HFFc6 (cell line): ENCODE measurements around the gene BAHCC1. TPM values are rescaled to one million over a fixed set of nuclear protein-coding genes. Genes with fewer than 3 reads are reported as not detected.
A peak's percentile ranks its signal among the peaks of the same experiment; 100 is the strongest.

Experiments used
- DNase-seq: peaks from one replicate; pipeline ENCODE4 v3.0.0-alpha.2; 2018
- H3K27ac Mint-ChIP-seq: 2 replicates; pipeline ENCODE4 v1.8.0; 2020; ENCODE audit warnings: mild to moderate bottlenecking, mixed read lengths
- H3K27me3 Mint-ChIP-seq: 2 replicates; pipeline ENCODE4 v1.8.0; 2021; ENCODE audit warnings: mild to moderate bottlenecking, moderate library complexity, mixed read lengths; ENCODE audit not compliant: insufficient read depth
- H3K36me3 Mint-ChIP-seq: 2 replicates; pipeline ENCODE4 v1.8.0; 2021; ENCODE audit warnings: low read depth, mixed read lengths
- H3K4me1 Mint-ChIP-seq: 2 replicates; pipeline ENCODE4 v1.8.0; 2020; ENCODE audit warnings: low read depth, mixed read lengths
- H3K4me3 Mint-ChIP-seq: 2 replicates; pipeline ENCODE4 v1.8.0; 2020; ENCODE audit warnings: mild to moderate bottlenecking, moderate library complexity, mixed read lengths
- H3K9me3 Mint-ChIP-seq: 2 replicates; pipeline ENCODE4 v1.8.0; 2020; ENCODE audit warnings: mild to moderate bottlenecking, mixed read lengths
- CTCF ChIP-seq: fragments of 200-600 bp; sonication (generic); IDR thresholded peaks from 2 replicates; pipeline ENCODE4 v1.5.0; 2021; ENCODE audit warnings: antibody characterized with exemption, mild to moderate bottlenecking
- total RNA-seq, 6 experiments: library from RNA; stranded (reverse); fragmentation: NEBNext Ultra II Directional; extraction: Animal tissue kit (Norgen Biotek cat#: 25700); gene quantifications; 2 replicates in 1 of 6; 3 replicates in 5 of 6; pipeline ENCODE4 v1.2.3, GENCODE V29; 2021

The BAHCC1 gene
- total RNA-seq, 6 experiments from 2014 or later = 7.3 to 9.7 (median 8.3) TPM

- no peak for DNase-seq
- Mint-ChIP-seq H3K4me1 (peaks cover 16% of the 10 kb centered on the region), H3K27me3 (peaks cover 32% of the 10 kb centered on the region), H3K4me3 (no peak overlapping the region), H3K9me3 (no peaks in the 10 kb centered on the region), H3K36me3 (no peaks in the 10 kb centered on the region), H3K27ac (no peak overlapping the region)
- no peak for TF ChIP-seq CTCF
Observed at GRCh38 chr17:81366648-81367047, 28.6 kb upstream of the BAHCC1 start.

- H3K27ac Mint-ChIP-seq = no peak overlapping the region
- peaks cover 32% of the 10 kb centered on the region for H3K27me3 Mint-ChIP-seq
- no peak for TF ChIP-seq CTCF
- H3K9me3 Mint-ChIP-seq = no peaks in the 10 kb centered on the region
- no peak for DNase-seq
- peaks cover 14% of the 10 kb centered on the region for H3K4me1 Mint-ChIP-seq
- no peak overlapping the region for H3K4me3 Mint-ChIP-seq
- H3K36me3 Mint-ChIP-seq = no peaks in the 10 kb centered on the region
Observed at GRCh38 chr17:81367171-81367570, 28.1 kb upstream of the BAHCC1 start.

GRCh38 chr17:81368161-81369022, 26.9 kb upstream of the BAHCC1 start:
- Mint-ChIP-seq H3K27ac (no peak overlapping the region), H3K36me3 (no peaks in the 10 kb centered on the region), H3K4me3 (no peak overlapping the region), H3K4me1 (peaks cover 15% of the 10 kb centered on the region), H3K9me3 (no peaks in the 10 kb centered on the region), H3K27me3 (peaks cover 22% of the 10 kb centered on the region)
- no peak for DNase-seq
- no peak for TF ChIP-seq CTCF

- DNase-seq = no peak
- Mint-ChIP-seq H3K36me3 (no peaks in the 10 kb centered on the region), H3K4me1 (peaks cover 9% of the 10 kb centered on the region), H3K4me3 (no peak overlapping the region), H3K27me3 (peaks cover 20% of the 10 kb centered on the region), H3K27ac (no peak overlapping the region), H3K9me3 (no peaks in the 10 kb centered on the region)
- TF ChIP-seq CTCF = no peak
Observed at GRCh38 chr17:81370294-81370693, 25.0 kb upstream of the BAHCC1 start.

- TF ChIP-seq CTCF = peak; percentile 68
- DNase-seq = peak; percentile 62
- Mint-ChIP-seq H3K9me3 (no peaks in the 10 kb centered on the region), H3K4me3 (peak overlapping the region; percentile 20; the same call in 1 of the 2 replicates), H3K4me1 (peaks cover 7% of the 10 kb centered on the region), H3K27ac (peak overlapping the region; percentile 82), H3K27me3 (peaks cover 16% of the 10 kb centered on the region), H3K36me3 (no peaks in the 10 kb centered on the region)
Observed at GRCh38 chr17:81371910-81372760, 23.1 kb upstream of the BAHCC1 start.
